A549 (cell line): ENCODE results near the gene TIMM50. TPM values are rescaled to one million over a fixed set of nuclear protein-coding genes. Genes with fewer than 3 reads are reported as not detected.

Experiments
- ATAC-seq, 2 experiments: fragments of 200-7000 bp in 1 of 2; fragments of >200 bp in 1 of 2; cut with Nextera tagmentation in 1 of 2; cut with Tn5 transposase in 1 of 2; 3 replicates each; pipeline versions ENCODE4 v1.8.0 to v1.9.1; 2018 to 2020; ENCODE audit warnings: mild to moderate bottlenecking in 1 of 2, moderate library complexity in 1 of 2
- CTCF ChIA-PET: fragments of 300-600 bp; sonication (Branson Sonifier 250); formaldehyde crosslinking; extraction: SDS; loops from one replicate; lab custom pipeline; 2021; ENCODE audit warnings: antibody characterized with exemption, inconsistent platforms; lab: Yijun Ruan, JAX
- POLR2A ChIA-PET: fragments of 350-600 bp; formaldehyde crosslinking; extraction: SDS; loops from one replicate; lab custom pipeline; 2021; ENCODE audit warnings: antibody characterized with exemption, inconsistent platforms; lab: Yijun Ruan, JAX
- DNase-seq, 2 experiments: peaks; one replicate each; pipeline versions ENCODE4 v3.0.0 to v3.0.0-alpha.2; 2011 to 2016; ENCODE audit warnings: low read depth in 1 of 2, low spot score in 1 of 2
- FAIRE-seq: peaks from 2 replicates; lab custom pipeline; 2011; peaks lifted over from hg19 to GRCh38; lab: Jason Lieb, UNC
- H3K27ac ChIP-seq, 2 experiments: fragments of >200 bp; sonication (Bioruptor Twin); formaldehyde crosslinking; 3 replicates each; pipeline ENCODE4 v1.5.1; 2016 to 2017
- H3K4me1 ChIP-seq: fragments of >200 bp; sonication (Bioruptor Twin); formaldehyde crosslinking; 3 replicates; pipeline ENCODE4 v1.6.1; 2016
- H3K4me2 ChIP-seq: fragments of >200 bp; sonication (Bioruptor Twin); formaldehyde crosslinking; 3 replicates; pipeline ENCODE4 v1.6.1; 2016
- H3K4me3 ChIP-seq: fragments of >200 bp; sonication (Bioruptor Twin); formaldehyde crosslinking; 3 replicates; pipeline ENCODE4 v1.5.1; 2016
- H3K9me3 ChIP-seq: fragments of >200 bp; sonication (Bioruptor Twin); formaldehyde crosslinking; 3 replicates; pipeline ENCODE4 v1.6.1; 2016
- BHLHE40 ChIP-seq: IDR thresholded peaks from 2 replicates; pipeline ENCODE4 v1.6.1; 2012; ENCODE audit warnings: low read depth, low read length, inconsistent platforms
- CBX2 ChIP-seq: fragments of 200-600 bp; sonication (generic); IDR thresholded peaks from 2 replicates; pipeline ENCODE4 v1.6.1; 2016; ENCODE audit warnings: low read depth, mild to moderate bottlenecking, borderline replicate concordance
- CHD2 ChIP-seq: fragments of 150-350 bp; IDR thresholded peaks from 2 replicates; pipeline ENCODE4 v1.6.1; 2014; ENCODE audit warnings: low read length; ENCODE audit not compliant: partially characterized antibody
- CHD4 ChIP-seq: fragments of 200-600 bp; sonication (generic); IDR thresholded peaks from 2 replicates; pipeline ENCODE4 v1.6.1; 2016; ENCODE audit warnings: antibody characterized with exemption, mild to moderate bottlenecking, borderline replicate concordance
- ELK1 ChIP-seq: fragments of 150-350 bp; IDR thresholded peaks from 2 replicates; pipeline ENCODE4 v1.6.1; 2014; ENCODE audit warnings: low read depth, mild to moderate bottlenecking, low read length
- EP300 ChIP-seq, 2 experiments: fragments of >200 bp; sonication (Bioruptor Twin); formaldehyde crosslinking; IDR thresholded peaks; 2 replicates in 1 of 2; 3 replicates in 1 of 2; pipeline ENCODE4 v1.6.1; 2016 to 2017
- FOSB ChIP-seq: fragments of 250-450 bp; sonication (Bioruptor Pico); IDR thresholded peaks from 2 replicates; pipeline ENCODE4 v1.5.0; 2020; ENCODE audit warnings: mild to moderate bottlenecking, moderate library complexity
- HES2 ChIP-seq: fragments of >200 bp; sonication (Bioruptor Twin); formaldehyde crosslinking; IDR thresholded peaks from 2 replicates; pipeline ENCODE4 v1.6.1; 2016
- HOXB5 ChIP-seq: fragments of 250-450 bp; sonication (Bioruptor Pico); IDR thresholded peaks from 2 replicates; pipeline ENCODE4 v1.5.0; 2020; ENCODE audit warnings: mild to moderate bottlenecking, moderate library complexity
- JUN ChIP-seq, 2 experiments: fragments of >200 bp; sonication (Bioruptor Twin); formaldehyde crosslinking; IDR thresholded peaks; 2 replicates in 1 of 2; 3 replicates in 1 of 2; pipeline ENCODE4 v1.6.1; 2016 to 2017
- KDM1A ChIP-seq: fragments of 200-600 bp; sonication (generic); IDR thresholded peaks from 2 replicates; pipeline ENCODE4 v1.6.1; 2016; ENCODE audit warnings: low read depth, mild to moderate bottlenecking
- MYC ChIP-seq: IDR thresholded peaks from 2 replicates; pipeline ENCODE4 v1.6.1; 2012; ENCODE audit warnings: mild to moderate bottlenecking, inconsistent platforms, low read length, improper control_type of control experiment, borderline replicate concordance
- NR3C1 ChIP-seq: fragments of >200 bp; sonication (Bioruptor Twin); formaldehyde crosslinking; IDR thresholded peaks from 3 replicates; pipeline ENCODE4 v1.6.1; 2017
- PHF8 ChIP-seq: fragments of 200-600 bp; sonication (generic); IDR thresholded peaks from 2 replicates; pipeline ENCODE4 v1.6.1; 2016; ENCODE audit warnings: low read depth, mild to moderate bottlenecking, antibody characterized with exemption, moderate library complexity, borderline replicate concordance
- RAD21 ChIP-seq, 2 experiments: fragments of >200 bp in 1 of 2; sonication (Bioruptor Twin) in 1 of 2; formaldehyde crosslinking in 1 of 2; IDR thresholded peaks in 1 of 2; conservative IDR thresholded peaks in 1 of 2; 2 replicates in 1 of 2; 3 replicates in 1 of 2; pipeline ENCODE4 v1.6.1; 2012 to 2018; ENCODE audit warnings: inconsistent platforms in 1 of 2
- REST ChIP-seq: fragments of 200-600 bp; sonication (generic); IDR thresholded peaks from 2 replicates; pipeline ENCODE4 v1.6.1; 2016; ENCODE audit warnings: antibody characterized with exemption, mild to moderate bottlenecking, moderate library complexity
- RNF2 ChIP-seq: fragments of 200-600 bp; sonication (generic); IDR thresholded peaks from 2 replicates; pipeline ENCODE4 v1.6.1; 2016; ENCODE audit warnings: low read depth, mild to moderate bottlenecking, antibody characterized with exemption, moderate library complexity, borderline replicate concordance
- TP53 ChIP-seq: fragments of 250-450 bp; sonication (Bioruptor Pico); IDR thresholded peaks from 2 replicates; pipeline ENCODE4 v1.5.0; 2021; ENCODE audit warnings: mild to moderate bottlenecking, moderate library complexity
- ZC3H11A ChIP-seq: fragments of 450-650 bp; IDR thresholded peaks from 2 replicates; pipeline ENCODE4 v1.6.1; 2014; ENCODE audit warnings: antibody characterized with exemption, mild to moderate bottlenecking
- ZNF302 ChIP-seq: fragments of 250-450 bp; sonication (Bioruptor Pico); IDR thresholded peaks from 2 replicates; pipeline ENCODE4 v1.9.0; 2021; ENCODE audit warnings: inconsistent platforms, mild to moderate bottlenecking, moderate library complexity
- ZSCAN20 ChIP-seq: fragments of 250-450 bp; sonication (Bioruptor Pico); IDR thresholded peaks from 2 replicates; pipeline ENCODE4 v1.8.0; 2022; ENCODE audit warnings: mild to moderate bottlenecking, moderate library complexity
- WGBS: methylation state at CpG from one replicate; pipeline ENCODE4 v1.1.6; 2017; ENCODE audit errors: missing lambda C conversion rate; 5-methylcytosine and 5-hydroxymethylcytosine counted together
- polyA plus RNA-seq, 4 experiments: library from polyadenylated mRNA; depleted of rRNA in 3 of 4; stranded (reverse); fragments of >200 nt; fragmentation: RNase III in 1 of 4; extraction: RNeasy Plus Mini Kit Qiagen cat#74134 plus additional on column Dnase treatment in 1 of 4; gene quantifications; 2 replicates in 3 of 4; 3 replicates in 1 of 4; pipeline ENCODE4 v1.2.3, GENCODE V29; 2011 to 2017

The TIMM50 gene
- polyA plus RNA-seq, 2 of the 4 experiments (the other 2 are of a cell fraction), result 204 to 234 TPM

- Histone ChIP-seq H3K4me3 (no peak overlapping the region), H3K4me2 (no peak overlapping the region), H3K9me3 (no peaks in the 10 kb centered on the region), H3K4me1 (peaks cover 5% of the 10 kb centered on the region; the same call in 2 of the 3 replicates), H3K27ac (no peak overlapping the region)
- TF ChIP-seq HOXB5 (CRISPR knock-in tag), result no peak
- no peak for TF ChIP-seq ZSCAN20
- no peak for TF ChIP-seq TP53 (CRISPR knock-in tag)
- no peak for TF ChIP-seq BHLHE40
- TF ChIP-seq RNF2, result no peak
- no peak for TF ChIP-seq ZC3H11A
- TF ChIP-seq JUN (IDR thresholded peaks at IDR 0.05), result no peak
- no peak for TF ChIP-seq FOSB (CRISPR knock-in tag)
- TF ChIP-seq RAD21 (conservative IDR thresholded peaks at IDR 0.05 in 1 of 2, IDR thresholded peaks at IDR 0.05 in 1 of 2), result no peak
- no peak for TF ChIP-seq ZNF302 (CRISPR knock-in tag)
- no peak for TF ChIP-seq CBX2
- no peak for TF ChIP-seq ELK1
- TF ChIP-seq MYC, result no peak
- no peak for TF ChIP-seq KDM1A
- POLR2A ChIA-PET, result interaction anchor here (1.2 to 1.6 kb wide), 3 partner anchors 45 to 89 kb away, joined by 4 to 6 read pairs (median 5); partner anchors contain the start of genes RPS16, SUPT5H and TIMM50
- CTCF ChIA-PET, result interaction anchor here (0.6 to 14.2 kb wide), 13 partner anchors 8 to 486 kb away, joined by 3 to 259 read pairs (median 5); partner anchors contain the start of genes DLL3, EID2, EID2B and SELENOV
- FAIRE-seq, result no peak
- no peak for DNase-seq
- ATAC-seq, result peak in 1 of 2 experiments; percentile 41; a peak in 3 of 6 replicates
- 80% methylated on average over 3 of the region's 3 CpGs for WGBS
These were observed 44.6 kb downstream of the TIMM50 start for GRCh38 chr19:39525205-39525604.

DNA sequence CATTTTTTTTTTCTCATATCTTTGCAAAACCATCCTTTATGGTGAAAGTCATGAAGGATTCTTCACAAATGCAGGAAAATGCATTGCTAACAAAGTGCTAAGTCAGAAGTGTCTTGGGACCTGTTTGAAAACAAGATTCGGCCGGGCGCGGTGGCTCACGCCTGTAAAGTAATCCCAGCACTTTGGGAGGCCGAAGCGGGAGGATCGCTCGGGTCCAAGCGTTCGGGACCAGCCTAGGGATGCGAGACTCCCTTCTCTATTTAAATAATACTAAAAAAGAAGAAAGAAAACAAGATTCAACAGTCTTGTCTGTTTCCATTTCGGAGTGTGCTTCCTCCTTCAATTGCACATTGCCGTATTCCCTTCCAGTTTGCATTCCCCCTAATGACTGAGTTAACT is 51.2 kb downstream of the TIMM50 start:
- no peak for TF ChIP-seq JUN (IDR thresholded peaks at IDR 0.05)
- no peak for TF ChIP-seq CHD2
- TF ChIP-seq REST, result no peak
- no peak for TF ChIP-seq NR3C1
- no peak for TF ChIP-seq PHF8
- TF ChIP-seq EP300 (IDR thresholded peaks at IDR 0.05), result no peak
- no peak for TF ChIP-seq HES2
- no peak for TF ChIP-seq CHD4
- peak in 1 of 2 experiments; percentile 9; a peak in 3 of 6 replicates for ATAC-seq
- ChIA-PET POLR2A (interaction anchor here (0.5 to 3.4 kb wide), 8 partner anchors 19 to 1572 kb away, joined by 3 to 40 read pairs (median 7); partner anchors contain the start of genes RPS16, SUPT5H and TIMM50), CTCF (interaction anchor here (0.6 to 14.2 kb wide), 36 partner anchors 8 to 749 kb away, joined by 3 to 299 read pairs (median 12); partner anchors contain the start of genes DLL3, MED29, PAF1 and PLEKHG2)
- no peak for DNase-seq
- Histone ChIP-seq H3K4me2 (peak overlapping the region; percentile 88), H3K4me3 (peak overlapping the region; percentile 68), H3K27ac (peak overlapping the region; percentile 83 to 88), H3K4me1 (peaks cover 14% of the 10 kb centered on the region), H3K9me3 (no peaks in the 10 kb centered on the region)
- WGBS, result 19% methylated on average over 14 of the region's 14 CpGs
- peak; percentile 90 for FAIRE-seq
